Activated B cell treated with CpG ODN at 0.5 μM for 24 hours (primary cell): ENCODE results near the gene PHAF1. TPM values are rescaled to one million over a fixed set of nuclear protein-coding genes. Genes with fewer than 3 reads are reported as not detected.

ENCODE experiments used
- ATAC-seq: fragments of 200-7000 bp; cut with Tn5 transposase; one replicate; pipeline ENCODE4 v1.10.0; 2021; ENCODE audit warnings: low read depth, mild to moderate bottlenecking, moderate library complexity
- CTCF ChIA-PET: fragments of 350-600 bp; sonication (Branson Sonifier 250); formaldehyde crosslinking; loops from one replicate; lab custom pipeline; 2021; ENCODE audit warnings: antibody characterized with exemption; lab: Charles Lee
- POLR2A ChIA-PET: fragments of 350-600 bp; sonication (Branson Sonifier 250); formaldehyde crosslinking; loops from one replicate; lab custom pipeline; 2021; ENCODE audit warnings: antibody characterized with exemption; lab: Charles Lee
- DNase-seq: peaks from one replicate; pipeline ENCODE4 v3.0.0; 2022
- H3K27ac Mint-ChIP-seq: one replicate; pipeline ENCODE4 v1.8.0; 2020; ENCODE audit warnings: mixed read lengths
- H3K27me3 Mint-ChIP-seq: one replicate; pipeline ENCODE4 v1.8.0; 2021; ENCODE audit warnings: mixed read lengths
- H3K36me3 Mint-ChIP-seq: one replicate; pipeline ENCODE4 v1.8.0; 2021; ENCODE audit warnings: low read depth, mixed read lengths
- H3K4me1 Mint-ChIP-seq: one replicate; pipeline ENCODE4 v1.8.0; 2021; ENCODE audit warnings: mixed read lengths
- H3K4me3 Mint-ChIP-seq: one replicate; pipeline ENCODE4 v1.8.0; 2020; ENCODE audit warnings: mild to moderate bottlenecking, mixed read lengths
- H3K9me3 Mint-ChIP-seq: one replicate; pipeline ENCODE4 v1.8.0; 2020; ENCODE audit warnings: mixed read lengths
- CTCF ChIP-seq: fragments of 200-600 bp; IDR thresholded peaks from one replicate; pipeline ENCODE4 v1.8.0; 2022; ENCODE audit warnings: antibody characterized with exemption, mild to moderate bottlenecking
- intact Hi-C: fragments of 100-400 bp; cut with micrococcal nuclease; formaldehyde crosslinking; loops from one replicate; pipeline ENCODE4 v1.15.1; 2024
- total RNA-seq: library from RNA; stranded (reverse); gene quantifications from 2 replicates; pipeline ENCODE4 v1.2.3, GENCODE V29; 2022

PHAF1 gene
- total RNA-seq, 1 donor from 2014 or later: 16.9 TPM

DNA sequence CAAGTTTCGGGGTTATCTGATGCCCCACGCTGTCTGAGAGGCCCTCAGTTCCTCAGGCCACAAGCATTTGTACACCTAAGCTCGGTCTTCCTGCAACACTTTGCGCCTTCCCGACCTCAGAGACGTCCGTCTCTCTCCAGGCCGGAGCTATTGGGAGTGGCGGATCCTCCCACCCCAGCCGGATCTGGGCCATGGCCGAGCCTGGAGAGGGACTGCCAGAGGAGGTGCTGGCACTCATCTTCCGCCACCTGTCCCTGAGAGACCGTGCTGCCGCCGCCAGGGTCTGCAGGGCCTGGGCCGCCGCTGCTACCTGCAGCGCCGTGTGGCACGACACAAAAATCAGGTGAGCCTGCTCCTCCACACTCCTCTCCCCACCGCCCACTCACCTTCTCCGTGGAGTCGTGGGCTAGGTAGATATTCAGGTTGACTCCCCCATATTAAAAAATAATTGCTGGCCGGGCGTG lies 51.9 kb downstream of the PHAF1 start:
- H3K36me3 Mint-ChIP-seq: peaks cover 3% of the 10 kb centered on the region
- no peak for TF ChIP-seq CTCF
- no peaks in the 10 kb centered on the region for H3K9me3 Mint-ChIP-seq
- H3K27ac Mint-ChIP-seq: no peak overlapping the region
- DNase-seq (no peak), ATAC-seq (no peak)
- intact Hi-C loops: loop anchor here (5.0 kb wide), 1 partner anchor 1376 kb away; the partner anchor contains the start of gene ZFP90
- peaks cover 56% of the 10 kb centered on the region for H3K4me1 Mint-ChIP-seq
- H3K4me3 Mint-ChIP-seq: no peak overlapping the region
- ChIA-PET CTCF (no interaction called here), POLR2A (no interaction called here)
- peaks cover 30% of the 10 kb centered on the region for H3K27me3 Mint-ChIP-seq

DNA sequence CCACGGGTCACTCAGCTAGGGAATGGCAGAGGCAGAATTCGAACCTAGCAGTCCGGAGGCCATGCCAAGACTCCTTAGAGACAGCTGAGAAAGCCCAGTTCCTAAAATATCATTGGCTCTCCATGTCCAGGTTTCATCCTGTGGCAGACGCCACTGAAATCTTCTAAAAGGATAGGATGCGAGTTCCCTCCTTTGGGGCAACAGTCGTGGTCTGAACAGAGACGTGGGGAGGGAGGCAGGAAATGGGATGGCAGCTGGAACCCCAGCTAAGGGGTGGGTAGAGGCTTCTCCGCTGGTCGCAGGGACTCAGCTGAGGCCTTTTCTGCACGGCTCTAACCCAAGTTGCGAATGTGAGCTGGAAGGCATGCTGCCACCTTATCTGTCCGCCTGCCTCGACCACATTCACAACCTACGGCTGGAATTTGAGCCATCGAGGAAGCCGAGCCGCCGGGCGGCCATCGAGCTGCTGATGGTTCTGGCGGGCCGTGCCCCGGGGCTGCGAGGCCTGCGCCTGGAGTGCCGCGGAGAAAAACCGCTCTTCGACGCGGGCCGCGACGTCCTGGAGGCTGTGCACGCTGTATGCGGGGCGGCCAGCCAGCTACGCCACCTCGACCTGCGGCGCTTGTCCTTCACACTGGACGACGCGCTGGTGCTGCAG lies 52.9 kb downstream of the PHAF1 start:
- no peaks in the 10 kb centered on the region for H3K9me3 Mint-ChIP-seq
- ChIA-PET CTCF (interaction anchor here (0.8 to 1.3 kb wide), 2 partner anchors 65 to 208 kb away, joined by 3 read pairs; partner anchors contain the start of gene TMEM208), POLR2A (interaction anchor here (0.5 to 1.1 kb wide), 6 partner anchors 8 to 299 kb away, joined by 3 to 6 read pairs (median 4); partner anchors contain the start of gene B3GNT9)
- intact Hi-C loops: loop anchor here (5.0 kb wide), 1 partner anchor 1375 kb away; the partner anchor contains the start of gene ZFP90
- ATAC-seq (no peak), DNase-seq (no peak)
- no peak for TF ChIP-seq CTCF
- H3K4me3 Mint-ChIP-seq: peak overlapping the region; percentile 59
- peaks cover 40% of the 10 kb centered on the region for H3K27me3 Mint-ChIP-seq
- H3K4me1 Mint-ChIP-seq: peaks cover 52% of the 10 kb centered on the region
- H3K27ac Mint-ChIP-seq: no peak overlapping the region
- peaks cover 3% of the 10 kb centered on the region for H3K36me3 Mint-ChIP-seq

- peaks cover 3% of the 10 kb centered on the region for H3K36me3 Mint-ChIP-seq
- peaks cover 45% of the 10 kb centered on the region for H3K4me1 Mint-ChIP-seq
- H3K27ac Mint-ChIP-seq: no peak overlapping the region
- peak overlapping the region; percentile 56 for H3K4me3 Mint-ChIP-seq
- DNase-seq: no peak
- TF ChIP-seq CTCF: no peak
- peaks cover 44% of the 10 kb centered on the region for H3K27me3 Mint-ChIP-seq
- ChIA-PET POLR2A (interaction anchor here (0.6 to 1.1 kb wide), 6 partner anchors 9 to 300 kb away, joined by 3 to 5 read pairs (median 4); partner anchors contain the start of genes B3GNT9 and MATCAP1), CTCF (interaction anchor here (0.7 to 1.3 kb wide), 2 partner anchors 8 to 64 kb away, joined by 3 read pairs; partner anchors contain the start of gene TMEM208)
- H3K9me3 Mint-ChIP-seq: no peaks in the 10 kb centered on the region
- ATAC-seq: no peak
- intact Hi-C loops: loop anchor here (5.0 kb wide), 1 partner anchor 1374 kb away; the partner anchor contains the start of gene ZFP90
These were observed 53.6 kb downstream of the PHAF1 start for GRCh38 chr16:67163164-67163998.

DNA sequence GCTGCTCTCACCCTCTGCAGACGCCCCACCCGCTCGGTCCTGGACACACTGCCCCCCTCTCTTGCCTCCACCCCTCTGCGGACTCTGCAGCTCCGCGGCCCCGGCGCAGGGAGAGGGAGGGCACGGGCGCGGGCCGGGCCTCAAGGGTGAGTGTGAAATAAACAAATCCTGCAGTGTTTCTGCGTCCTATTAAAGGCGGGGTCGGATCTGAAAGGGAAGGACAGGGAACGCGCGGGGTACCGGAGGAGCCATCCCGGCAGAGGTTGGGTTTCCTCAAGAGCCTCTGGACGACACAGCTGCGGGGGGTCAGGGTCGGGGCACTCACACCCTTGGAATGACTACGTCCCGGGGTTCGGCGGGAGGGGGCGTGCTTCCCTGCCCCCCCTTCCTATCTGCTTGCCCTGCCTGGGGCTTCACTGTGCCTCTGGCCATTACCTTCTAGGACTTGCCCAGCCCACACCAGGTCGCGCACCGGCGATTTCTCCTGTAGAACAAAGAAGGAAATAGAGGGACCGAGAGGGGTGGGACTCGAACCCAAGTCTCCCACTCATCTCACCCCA lies 54.3 kb downstream of the PHAF1 start:
- TF ChIP-seq CTCF: no peak
- ChIA-PET CTCF (interaction anchor here (0.7 kb wide), 1 partner anchor 9 kb away, joined by 3 read pairs; no protein-coding TSS in a partner anchor), POLR2A (interaction anchor here (0.9 to 1.1 kb wide), 2 partner anchors 9 to 19 kb away, joined by 3 to 5 read pairs; partner anchors contain the start of gene MATCAP1)
- Mint-ChIP-seq H3K4me3 (peak overlapping the region; percentile 56), H3K27ac (no peak overlapping the region), H3K4me1 (peaks cover 38% of the 10 kb centered on the region), H3K9me3 (no peaks in the 10 kb centered on the region), H3K27me3 (peaks cover 50% of the 10 kb centered on the region), H3K36me3 (peaks cover 3% of the 10 kb centered on the region)
- intact Hi-C loops: loop anchor here (5.0 kb wide), 1 partner anchor 1373 kb away; the partner anchor contains the start of gene ZFP90
- no peak for DNase-seq
- ATAC-seq: no peak
